ENCODE results near the gene OOSP4A.

Gene OOSP4A

DNA sequence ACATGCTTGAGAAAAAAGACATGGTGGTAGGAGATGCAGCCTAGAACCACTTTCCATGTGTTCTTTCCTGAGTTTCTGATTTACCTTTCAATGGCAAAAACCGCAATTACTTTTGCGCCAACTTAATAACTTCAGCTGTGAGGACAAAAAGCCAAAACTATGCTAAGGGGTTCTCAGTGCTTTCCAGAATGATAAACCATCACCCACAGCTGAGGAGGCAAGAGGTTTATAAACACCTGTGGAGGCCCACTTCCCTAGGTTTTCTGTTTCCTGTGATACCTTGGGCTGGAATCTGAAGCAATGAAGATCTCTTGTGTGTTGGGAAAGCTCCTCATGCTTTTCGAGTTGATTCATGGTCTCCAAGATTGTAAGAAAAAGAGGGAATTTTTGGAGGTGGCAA lies at the start of gene OOSP4A:
OOSP4A (plus strand) TSS at position 301 of the 400 bp plus-strand sequence; CDS start at position 301, 0 bp downstream.
- DNase-seq, result no peak

GRCh38 chr11:59918480-59918879 lies 45.4 kb upstream of the OOSP4A start:
- no peak for DNase-seq

DNA sequence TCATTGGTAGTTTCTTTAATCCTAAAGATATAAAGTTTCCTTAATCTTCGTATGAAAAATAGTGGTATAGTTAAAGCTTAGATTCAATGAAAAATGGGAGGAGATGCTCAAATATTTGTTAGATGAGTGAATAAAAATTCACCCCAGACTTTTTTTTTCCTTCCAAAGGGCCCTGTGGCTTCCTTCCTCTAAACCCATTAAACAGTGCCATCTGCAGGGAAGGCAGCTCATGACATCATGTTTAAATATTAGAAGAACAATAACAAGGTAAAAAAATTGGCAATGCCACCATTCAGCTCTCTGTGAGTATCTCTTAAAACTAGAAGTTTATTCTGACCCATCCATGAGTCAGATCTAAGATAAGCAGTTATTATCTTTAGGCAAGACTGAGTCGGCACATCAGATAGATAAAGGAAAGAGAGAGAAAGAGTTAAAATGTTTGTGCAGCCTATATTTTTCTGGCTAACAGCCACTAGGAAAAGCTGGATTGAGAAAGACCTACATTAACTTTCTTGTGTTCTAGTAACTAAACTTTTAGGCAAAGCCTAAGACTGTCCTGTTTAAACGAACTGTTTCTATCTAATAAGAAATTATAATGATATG lies 44.7 kb upstream of the OOSP4A start:
- DNase-seq, result no peak

DNA sequence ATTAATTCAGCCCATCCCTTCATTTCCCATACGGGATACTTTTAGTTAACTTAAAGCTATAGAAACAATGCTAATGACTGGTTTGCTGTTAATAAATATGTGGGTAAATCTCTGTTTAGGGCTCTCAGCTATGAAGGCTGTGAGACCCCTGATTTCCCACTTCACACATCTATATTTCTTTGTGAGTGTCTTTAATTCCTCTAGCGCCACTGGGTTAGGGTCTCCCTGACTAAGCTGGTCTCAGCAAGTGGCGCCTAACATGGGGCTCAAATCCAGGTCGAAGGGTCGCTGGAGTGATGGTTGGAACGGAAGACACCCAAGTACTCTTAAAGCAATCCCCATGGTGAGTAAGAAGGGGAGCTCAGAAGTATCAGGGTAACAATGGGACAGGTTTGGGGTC lies 40.0 kb upstream of the OOSP4A start:
- DNase-seq, result no peak

DNA sequence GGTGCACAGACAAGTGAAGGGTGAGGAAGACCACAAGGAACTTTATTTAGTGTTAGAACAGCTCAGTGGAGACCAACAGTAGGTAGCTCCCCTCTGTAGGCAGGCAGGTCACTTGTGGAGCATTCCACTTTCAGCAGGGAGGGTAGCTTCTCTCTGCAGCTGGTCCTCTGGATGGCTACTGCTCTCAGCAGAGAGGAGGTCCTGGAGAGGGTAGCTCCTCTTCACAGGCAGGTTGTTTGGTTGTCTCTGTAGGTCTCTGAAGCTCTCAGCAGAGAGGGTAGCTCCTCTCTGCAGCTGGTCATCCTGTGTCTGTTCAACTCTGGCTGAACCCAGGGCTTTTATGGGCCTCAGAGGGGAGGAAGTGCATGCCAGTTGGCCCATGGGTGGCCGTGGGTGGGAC lies 32.1 kb upstream of the OOSP4A start:
- DNase-seq, result no peak

DNA sequence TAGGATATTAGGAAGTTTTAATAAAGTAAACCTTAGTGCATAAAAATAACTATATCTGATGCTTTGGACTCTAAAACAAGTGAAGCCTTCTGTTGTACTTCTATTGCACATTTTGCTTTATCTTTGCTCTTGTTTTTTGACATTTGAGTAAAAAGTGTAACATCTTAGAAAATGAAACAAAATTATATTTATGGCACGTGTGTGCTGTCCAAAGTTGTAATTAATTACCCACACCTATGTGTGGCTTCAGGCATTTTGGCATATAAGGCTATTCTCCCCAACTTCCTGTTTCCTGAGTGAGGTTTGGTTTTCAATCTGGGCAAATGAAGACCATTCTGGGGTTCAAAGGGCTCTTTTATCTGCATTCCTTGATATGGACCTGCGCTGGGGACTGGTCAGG lies 25.7 kb upstream of the OOSP4A start, which contains the start of gene OOSP1:
OOSP1 (plus strand) TSS at position 301 of the 400 bp plus-strand sequence; CDS start at position 324, 23 bp downstream.
- DNase-seq, result no peak

- no peak for DNase-seq
These were observed 25.1 kb upstream of the OOSP4A start for GRCh38 chr11:59938718-59939117.

DNA sequence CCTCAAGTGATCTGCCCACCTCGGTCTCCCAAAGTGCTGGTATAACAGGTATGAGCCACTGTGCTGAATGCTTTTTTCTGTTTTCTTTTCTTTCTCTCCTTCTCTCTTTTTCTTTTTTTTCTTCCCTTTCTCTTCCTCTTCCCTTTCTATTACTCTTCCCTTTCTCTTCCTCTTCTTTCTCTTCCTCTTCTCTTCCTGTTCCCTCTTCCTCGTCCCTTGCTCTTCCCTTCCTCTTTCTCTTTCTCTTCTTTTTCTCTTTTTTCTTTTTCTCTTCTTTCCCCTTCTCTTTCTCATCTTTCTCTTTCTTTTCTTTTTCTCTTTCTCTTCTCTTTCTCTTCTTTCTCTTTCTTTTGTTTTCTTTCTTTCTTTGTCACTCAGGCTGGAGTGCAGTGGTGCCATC lies 24.4 kb upstream of the OOSP4A start:
- no peak for DNase-seq

DNA sequence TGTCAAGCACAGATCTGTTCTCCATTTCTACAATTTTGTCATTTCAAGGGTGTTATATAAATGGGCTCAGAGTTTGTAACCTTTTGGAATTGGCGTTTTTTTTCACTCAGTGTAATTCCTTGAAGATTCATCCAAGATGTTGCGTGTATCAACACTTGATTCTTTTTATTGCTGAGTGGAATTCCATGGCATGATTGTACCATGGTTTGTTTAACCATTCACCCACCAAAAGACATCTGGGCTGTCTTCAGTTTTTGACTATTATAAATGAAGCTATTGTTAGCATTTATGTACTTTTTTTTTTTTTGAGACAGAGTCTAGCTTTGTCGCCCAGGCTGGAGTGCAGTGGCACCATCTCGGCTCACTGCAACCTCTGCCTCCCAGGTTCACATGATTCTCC lies 22.7 kb upstream of the OOSP4A start:
- DNase-seq, result no peak

DNA sequence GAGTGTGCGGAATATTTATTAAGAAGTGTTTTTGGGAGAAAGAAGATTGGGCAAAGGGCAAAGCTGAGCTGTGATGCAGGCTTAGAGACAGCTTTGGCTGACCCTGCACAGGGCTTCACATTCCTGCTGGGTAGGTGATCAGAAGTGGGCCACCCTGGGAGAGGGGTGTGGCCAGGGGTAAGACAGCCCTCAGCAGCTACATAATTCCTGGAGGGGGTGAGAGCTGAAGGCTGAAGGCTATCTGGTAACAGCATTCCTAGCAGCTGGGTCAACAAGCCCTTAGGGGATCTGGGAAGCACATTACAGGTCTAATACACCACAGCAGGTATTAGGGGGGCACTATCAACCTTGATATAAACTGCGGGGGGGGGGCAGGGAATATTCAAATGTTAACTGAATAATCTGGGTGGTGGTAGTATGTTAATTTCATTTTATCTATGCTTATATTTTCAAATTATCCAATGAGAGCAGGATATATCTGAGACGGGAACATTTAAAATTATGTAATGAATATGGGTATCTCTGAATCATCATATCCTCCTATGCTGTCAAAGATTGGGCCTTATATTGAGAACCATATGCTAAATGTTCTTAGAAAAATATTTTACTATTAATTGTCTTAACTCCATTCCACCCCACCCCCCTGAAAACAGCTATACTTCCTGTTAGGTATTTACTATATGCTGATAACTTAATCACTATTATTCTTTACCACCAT lies 19.7 kb upstream of the OOSP4A start:
- no peak for DNase-seq

DNA sequence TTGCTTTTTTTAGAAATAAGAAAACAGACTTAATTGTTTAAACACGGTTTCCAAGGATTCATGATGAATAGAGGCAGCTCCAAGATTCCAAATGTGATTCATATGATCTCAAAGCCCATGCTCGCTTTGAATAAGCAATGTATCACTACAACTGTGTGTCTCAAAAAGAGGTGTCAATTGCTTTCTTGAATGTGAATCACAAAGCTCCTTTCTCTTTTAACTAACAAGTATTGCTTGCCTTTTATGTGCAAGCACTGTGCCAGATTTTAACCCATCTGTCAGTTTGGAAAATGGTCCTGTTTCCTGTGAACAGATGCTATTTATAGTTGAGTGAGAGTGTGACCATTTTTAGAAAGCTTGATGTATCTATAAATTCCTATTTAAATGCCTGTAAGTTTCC lies 19.1 kb upstream of the OOSP4A start:
- DNase-seq, result no peak

- no peak for DNase-seq
These were observed 10.2 kb upstream of the OOSP4A start for GRCh38 chr11:59953463-59954218.

GRCh38 chr11:59954219-59954847 lies 9.5 kb upstream of the OOSP4A start:
- no peak for DNase-seq

DNA sequence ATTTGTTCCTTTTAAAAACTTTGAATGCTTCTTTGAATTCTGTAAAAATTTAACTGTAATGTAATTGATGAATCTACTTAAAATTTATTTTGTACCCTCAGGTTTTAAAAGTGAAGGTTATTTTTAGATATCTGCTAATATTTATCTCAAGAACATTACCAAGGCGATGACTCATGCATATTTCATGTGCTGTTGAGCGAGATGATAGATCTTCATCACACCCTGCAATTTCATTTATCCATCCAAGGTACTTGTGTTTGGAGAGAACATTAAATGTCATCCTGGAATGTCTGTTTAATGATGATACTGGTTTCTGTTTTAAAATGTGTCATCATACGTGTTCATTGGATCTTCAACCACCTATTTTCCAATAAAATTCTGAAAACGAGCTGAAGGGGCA lies 6.7 kb upstream of the OOSP4A start:
- DNase-seq, result no peak

- no peak for DNase-seq
These were observed 3.1 kb upstream of the OOSP4A start for GRCh38 chr11:59960502-59961381.

- DNase-seq, result no peak
These were observed 1.7 kb upstream of the OOSP4A start for GRCh38 chr11:59962107-59962482.

DNA sequence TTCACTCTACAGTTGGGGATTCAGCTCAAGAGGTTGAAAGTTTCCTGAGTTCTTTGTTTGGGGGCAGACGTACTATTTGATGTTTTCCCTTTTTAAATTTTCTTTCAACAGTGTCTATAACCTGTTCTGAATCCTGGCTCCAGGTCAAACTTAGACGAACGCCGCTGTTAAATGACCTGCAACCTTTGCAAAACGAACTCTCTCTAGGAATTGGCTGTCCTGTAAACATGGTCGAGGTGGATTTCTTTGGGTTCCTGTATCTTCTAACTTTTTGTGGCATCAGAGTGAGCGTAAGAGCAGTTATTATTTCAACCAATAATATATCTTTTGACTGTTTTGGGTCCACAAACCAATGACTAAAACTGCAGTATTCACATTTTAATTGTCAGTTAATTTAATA lies 1.6 kb downstream of the OOSP4A start:
- DNase-seq, result no peak

GRCh38 chr11:59966201-59966600 lies 2.4 kb downstream of the OOSP4A start:
- no peak for DNase-seq

- no peak for DNase-seq
These were observed 4.0 kb downstream of the OOSP4A start for GRCh38 chr11:59967677-59968394.

GRCh38 chr11:59968395-59968783 lies 4.6 kb downstream of the OOSP4A start:
- DNase-seq, result no peak

GRCh38 chr11:59973097-59973496 lies 9.3 kb downstream of the OOSP4A start:
- no peak for DNase-seq

Measured in NCI-H1417 treated with DMSO at 0.1 percent for 48 hours (cell line).